GM12878 (cell line): ENCODE measurements around the gene HIRA. TPM values are rescaled to one million over a fixed set of nuclear protein-coding genes. Genes with fewer than 3 reads are reported as not detected.

Experiments
- CHD4 ChIP-seq: fragments of 200-600 bp; sonication (generic); IDR thresholded peaks from 2 replicates; pipeline ENCODE4 v1.6.1; 2016; ENCODE audit warnings: mild to moderate bottlenecking
- HDGF ChIP-seq: fragments of 450-650 bp; IDR thresholded peaks from 2 replicates; pipeline ENCODE4 v1.6.1; 2016; ENCODE audit warnings: antibody characterized with exemption
- SREBF2 ChIP-seq: IDR thresholded peaks from 2 replicates; pipeline ENCODE4 v1.6.1; 2012; ENCODE audit warnings: mild to moderate bottlenecking, low read length
- TBL1XR1 ChIP-seq: IDR thresholded peaks from 2 replicates; pipeline ENCODE4 v1.6.1; 2012; ENCODE audit warnings: low read depth, low read length, improper control_type of control experiment
- polyA plus RNA-seq, 11 experiments: library from polyadenylated mRNA; depleted of rRNA in 4 of 11; unstranded in 6 of 11; stranded (reverse) in 5 of 11; fragments of >200 nt; fragmentation: Nextera tagmentation in 4 of 11; fragmentation: Illumina TruSeq in 1 of 11; extraction: Ambion mirVana in 4 of 11; extraction: Trizol in 1 of 11; gene quantifications; 1 replicate in 1 of 11; 2 replicates in 10 of 11; pipeline versions ENCODE4 v1.2.1 to v1.2.3, GENCODE V29; 2011 to 2016; ENCODE audit warnings: inconsistent platforms in 2 of 11, missing spikeins in 2 of 11, low read depth in 1 of 11
- total RNA-seq, 4 experiments: library from RNA; depleted of rRNA in 3 of 4; stranded (reverse); fragments of >200 nt in 3 of 4; fragmentation: Illumina TruSeq in 1 of 4; extraction: Trizol in 1 of 4; gene quantifications; 2 replicates each; pipeline versions ENCODE4 v1.2.1 to v1.2.3, GENCODE V29; 2013 to 2021
- TF ChIP-seq, protein P1 (sequence below): fragments of 450-650 bp; formaldehyde crosslinking; IDR thresholded peaks from 2 replicates; pipeline ENCODE4 v1.4.0; 2020; ENCODE audit warnings: mild to moderate bottlenecking, moderate library complexity
- TF ChIP-seq, protein P2 (sequence below): fragments of 150-350 bp; IDR thresholded peaks from 2 replicates; pipeline ENCODE4 v1.6.1; 2016; ENCODE audit warnings: low read depth, low read length
- TF ChIP-seq, protein P3 (sequence below): fragments of 450-650 bp; IDR thresholded peaks from 2 replicates; pipeline ENCODE4 v1.6.1; 2017; ENCODE audit warnings: borderline replicate concordance

Gene HIRA
- total and polyA plus RNA-seq, 10 of the 15 experiments (the other 5 are each of a cell fraction or from before 2014, with no cell fraction given) = 0.34 to 32.7 (median 14.5) TPM

DNA sequence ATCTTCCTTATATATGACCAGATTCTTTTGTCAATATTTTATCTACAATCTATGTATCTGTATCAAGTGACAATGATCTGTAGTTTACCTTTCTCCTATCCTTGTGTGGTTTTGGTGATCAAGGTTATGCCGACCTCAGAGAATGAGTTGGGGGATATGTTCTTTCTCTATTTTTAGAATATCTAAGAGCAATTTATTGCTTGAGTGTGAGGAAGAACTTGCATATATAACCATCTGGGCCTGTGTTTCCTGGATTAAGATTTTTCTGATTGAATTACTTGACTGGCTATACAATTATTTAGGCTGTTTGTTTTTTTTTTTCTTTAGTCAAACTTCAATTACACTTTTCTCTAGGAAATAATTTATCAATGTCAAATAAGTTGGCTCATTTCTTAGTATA is 30.0 kb upstream of the HIRA start (continued):
- TF ChIP-seq, protein P1, sequence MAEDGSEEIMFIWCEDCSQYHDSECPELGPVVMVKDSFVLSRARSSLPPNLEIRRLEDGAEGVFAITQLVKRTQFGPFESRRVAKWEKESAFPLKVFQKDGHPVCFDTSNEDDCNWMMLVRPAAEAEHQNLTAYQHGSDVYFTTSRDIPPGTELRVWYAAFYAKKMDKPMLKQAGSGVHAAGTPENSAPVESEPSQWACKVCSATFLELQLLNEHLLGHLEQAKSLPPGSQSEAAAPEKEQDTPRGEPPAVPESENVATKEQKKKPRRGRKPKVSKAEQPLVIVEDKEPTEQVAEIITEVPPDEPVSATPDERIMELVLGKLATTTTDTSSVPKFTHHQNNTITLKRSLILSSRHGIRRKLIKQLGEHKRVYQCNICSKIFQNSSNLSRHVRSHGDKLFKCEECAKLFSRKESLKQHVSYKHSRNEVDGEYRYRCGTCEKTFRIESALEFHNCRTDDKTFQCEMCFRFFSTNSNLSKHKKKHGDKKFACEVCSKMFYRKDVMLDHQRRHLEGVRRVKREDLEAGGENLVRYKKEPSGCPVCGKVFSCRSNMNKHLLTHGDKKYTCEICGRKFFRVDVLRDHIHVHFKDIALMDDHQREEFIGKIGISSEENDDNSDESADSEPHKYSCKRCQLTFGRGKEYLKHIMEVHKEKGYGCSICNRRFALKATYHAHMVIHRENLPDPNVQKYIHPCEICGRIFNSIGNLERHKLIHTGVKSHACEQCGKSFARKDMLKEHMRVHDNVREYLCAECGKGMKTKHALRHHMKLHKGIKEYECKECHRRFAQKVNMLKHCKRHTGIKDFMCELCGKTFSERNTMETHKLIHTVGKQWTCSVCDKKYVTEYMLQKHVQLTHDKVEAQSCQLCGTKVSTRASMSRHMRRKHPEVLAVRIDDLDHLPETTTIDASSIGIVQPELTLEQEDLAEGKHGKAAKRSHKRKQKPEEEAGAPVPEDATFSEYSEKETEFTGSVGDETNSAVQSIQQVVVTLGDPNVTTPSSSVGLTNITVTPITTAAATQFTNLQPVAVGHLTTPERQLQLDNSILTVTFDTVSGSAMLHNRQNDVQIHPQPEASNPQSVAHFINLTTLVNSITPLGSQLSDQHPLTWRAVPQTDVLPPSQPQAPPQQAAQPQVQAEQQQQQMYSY (CRISPR knock-in tag) = no peak
- TF ChIP-seq, protein P2, sequence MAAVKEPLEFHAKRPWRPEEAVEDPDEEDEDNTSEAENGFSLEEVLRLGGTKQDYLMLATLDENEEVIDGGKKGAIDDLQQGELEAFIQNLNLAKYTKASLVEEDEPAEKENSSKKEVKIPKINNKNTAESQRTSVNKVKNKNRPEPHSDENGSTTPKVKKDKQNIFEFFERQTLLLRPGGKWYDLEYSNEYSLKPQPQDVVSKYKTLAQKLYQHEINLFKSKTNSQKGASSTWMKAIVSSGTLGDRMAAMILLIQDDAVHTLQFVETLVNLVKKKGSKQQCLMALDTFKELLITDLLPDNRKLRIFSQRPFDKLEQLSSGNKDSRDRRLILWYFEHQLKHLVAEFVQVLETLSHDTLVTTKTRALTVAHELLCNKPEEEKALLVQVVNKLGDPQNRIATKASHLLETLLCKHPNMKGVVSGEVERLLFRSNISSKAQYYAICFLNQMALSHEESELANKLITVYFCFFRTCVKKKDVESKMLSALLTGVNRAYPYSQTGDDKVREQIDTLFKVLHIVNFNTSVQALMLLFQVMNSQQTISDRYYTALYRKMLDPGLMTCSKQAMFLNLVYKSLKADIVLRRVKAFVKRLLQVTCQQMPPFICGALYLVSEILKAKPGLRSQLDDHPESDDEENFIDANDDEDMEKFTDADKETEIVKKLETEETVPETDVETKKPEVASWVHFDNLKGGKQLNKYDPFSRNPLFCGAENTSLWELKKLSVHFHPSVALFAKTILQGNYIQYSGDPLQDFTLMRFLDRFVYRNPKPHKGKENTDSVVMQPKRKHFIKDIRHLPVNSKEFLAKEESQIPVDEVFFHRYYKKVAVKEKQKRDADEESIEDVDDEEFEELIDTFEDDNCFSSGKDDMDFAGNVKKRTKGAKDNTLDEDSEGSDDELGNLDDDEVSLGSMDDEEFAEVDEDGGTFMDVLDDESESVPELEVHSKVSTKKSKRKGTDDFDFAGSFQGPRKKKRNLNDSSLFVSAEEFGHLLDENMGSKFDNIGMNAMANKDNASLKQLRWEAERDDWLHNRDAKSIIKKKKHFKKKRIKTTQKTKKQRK = no peak
- TF ChIP-seq, protein P3, sequence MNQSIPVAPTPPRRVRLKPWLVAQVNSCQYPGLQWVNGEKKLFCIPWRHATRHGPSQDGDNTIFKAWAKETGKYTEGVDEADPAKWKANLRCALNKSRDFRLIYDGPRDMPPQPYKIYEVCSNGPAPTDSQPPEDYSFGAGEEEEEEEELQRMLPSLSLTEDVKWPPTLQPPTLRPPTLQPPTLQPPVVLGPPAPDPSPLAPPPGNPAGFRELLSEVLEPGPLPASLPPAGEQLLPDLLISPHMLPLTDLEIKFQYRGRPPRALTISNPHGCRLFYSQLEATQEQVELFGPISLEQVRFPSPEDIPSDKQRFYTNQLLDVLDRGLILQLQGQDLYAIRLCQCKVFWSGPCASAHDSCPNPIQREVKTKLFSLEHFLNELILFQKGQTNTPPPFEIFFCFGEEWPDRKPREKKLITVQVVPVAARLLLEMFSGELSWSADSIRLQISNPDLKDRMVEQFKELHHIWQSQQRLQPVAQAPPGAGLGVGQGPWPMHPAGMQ = no peak
- TF ChIP-seq TBL1XR1 (no peak), SREBF2 (no peak), HDGF (no peak), CHD4 (no peak)
